Measurements from ENCODE around the gene ZNF169.

The ZNF169 gene

DNA sequence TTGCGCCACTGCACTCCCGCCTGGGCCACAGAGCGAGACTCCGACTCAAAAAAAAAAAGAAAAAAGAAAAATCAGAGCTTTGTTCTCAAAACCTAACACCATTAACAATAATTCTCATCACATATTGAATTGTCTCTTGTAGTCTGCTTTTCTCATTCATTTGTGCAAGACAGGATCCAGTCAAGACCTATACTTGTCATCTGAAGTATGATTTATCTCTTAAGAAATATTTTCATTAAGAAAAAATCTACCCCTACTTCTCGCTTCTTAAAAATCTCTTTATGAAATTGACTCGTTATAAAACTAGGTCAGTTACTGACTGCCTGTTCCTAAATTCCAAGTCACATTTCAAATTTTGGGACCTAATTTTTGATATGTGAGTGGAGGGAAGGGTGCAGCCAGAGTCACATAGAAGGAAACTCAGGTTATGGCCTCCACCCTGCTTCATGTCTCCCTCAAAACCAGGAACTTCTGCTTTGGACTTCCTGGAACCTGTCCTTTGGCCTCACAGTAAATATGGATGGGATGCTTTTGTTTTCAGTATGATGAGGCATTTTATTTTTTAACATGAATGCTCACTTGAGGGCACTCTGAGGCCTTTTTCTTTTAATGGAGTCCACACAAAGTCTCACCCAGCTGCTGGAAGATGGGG, 18.9 kb downstream of the ZNF169 start:
- WGBS (ENCODE audit: extremely low coverage, insufficient coverage, low lambda C conversion rate), result 100% methylated on average over 2 of the region's 6 CpGs
- H3K27ac ChIP-seq (ENCODE audit: low read depth, low read length), result no peak overlapping the region
- peaks cover 2% of the 10 kb centered on the region for H3K4me1 ChIP-seq (ENCODE audit: control insufficient read depth, low read depth, low read length)

DNA sequence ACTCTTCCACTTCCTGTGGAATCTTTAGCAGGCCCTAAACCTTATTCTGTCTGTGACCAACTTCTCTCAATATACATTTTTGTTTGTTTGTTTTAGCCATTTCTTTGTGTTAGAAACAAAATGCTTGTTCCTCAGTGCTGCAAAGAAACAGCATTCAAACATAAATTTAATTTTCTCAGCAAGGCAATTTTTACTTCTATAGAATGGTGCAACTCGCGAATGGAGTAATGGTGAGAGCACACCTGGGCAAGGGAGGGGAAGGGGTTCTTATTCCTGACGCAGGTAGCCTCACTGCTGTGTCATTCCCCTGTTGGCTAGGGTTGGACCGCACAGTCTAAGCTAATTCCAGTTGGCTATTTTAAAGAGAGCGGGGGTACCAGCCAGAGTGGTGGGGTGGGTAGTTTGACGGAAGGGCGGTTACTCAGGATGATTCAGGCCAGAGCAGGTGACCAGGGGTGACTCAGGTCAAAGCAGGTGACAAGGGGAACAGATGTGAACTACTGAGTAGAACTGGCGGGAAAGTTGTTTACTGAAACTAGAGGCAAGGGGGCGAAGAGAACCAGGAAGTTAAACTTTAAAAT, 21.4 kb downstream of the ZNF169 start:
- H3K27me3 ChIP-seq (ENCODE audit: insufficient read depth, low read length, poor library complexity), result no peaks in the 10 kb centered on the region
- no peak overlapping the region for H3K56ac ChIP-seq (ENCODE audit: low read length)
- no peak overlapping the region for H3K23ac ChIP-seq (ENCODE audit: low read length)
- H3K79me2 ChIP-seq (ENCODE audit: control insufficient read depth, insufficient read depth, low read length), result no peaks in the 10 kb centered on the region
- no peak overlapping the region for H4K8ac ChIP-seq (ENCODE audit: low read depth, low read length)
- H2BK5ac ChIP-seq (ENCODE audit: low read length), result no peak overlapping the region
- no peak overlapping the region for H2BK120ac ChIP-seq (ENCODE audit: low read depth, low read length)
- no peak overlapping the region for H3K27ac ChIP-seq (ENCODE audit: low read depth, low read length)
- peaks cover 2% of the 10 kb centered on the region for H3K4me1 ChIP-seq (ENCODE audit: control insufficient read depth, low read depth, low read length)
- H4K5ac ChIP-seq (ENCODE audit: low read length), result no peak overlapping the region
- H3K36me3 ChIP-seq (ENCODE audit: control insufficient read depth, insufficient read depth, low read length), result peaks cover 1% of the 10 kb centered on the region
- no peak overlapping the region for H2BK15ac ChIP-seq (replicated peaks; ENCODE audit: low read depth)
- no peak overlapping the region for H3K4ac ChIP-seq (ENCODE audit: low read depth, low read length)
- no peak for DNase-seq
- H3K4me3 ChIP-seq (ENCODE audit: low read length), result no peak overlapping the region
- H3K9ac ChIP-seq (ENCODE audit: low read length), result no peak overlapping the region
- WGBS (ENCODE audit: extremely low coverage, insufficient coverage, low lambda C conversion rate), result no CpG with 5 or more reads among the region's 9 CpGs
- H2AK5ac ChIP-seq (ENCODE audit: low read length), result no peak overlapping the region
- no peak overlapping the region for H3K4me2 ChIP-seq (ENCODE audit: low read length)
- no peak overlapping the region for H3K18ac ChIP-seq (ENCODE audit: low read length)
- no peaks in the 10 kb centered on the region for H3K79me1 ChIP-seq (ENCODE audit: low read length)

More for the DNA sequence above, 18.9 kb downstream of the ZNF169 start:
- Histone ChIP-seq H3K27me3 (ENCODE audit: insufficient read depth, low read length, poor library complexity) (no peaks in the 10 kb centered on the region), H3K36me3 (ENCODE audit: control insufficient read depth, insufficient read depth, low read length) (peaks cover 1% of the 10 kb centered on the region), H3K79me2 (ENCODE audit: control insufficient read depth, insufficient read depth, low read length) (no peaks in the 10 kb centered on the region), H4K8ac (ENCODE audit: low read depth, low read length) (no peak overlapping the region), H3K4ac (ENCODE audit: low read depth, low read length) (no peak overlapping the region), H2BK5ac (ENCODE audit: low read length) (no peak overlapping the region), H2AK5ac (ENCODE audit: low read length) (no peak overlapping the region), H3K18ac (ENCODE audit: low read length) (no peak overlapping the region), H3K79me1 (ENCODE audit: low read length) (peaks cover 2% of the 10 kb centered on the region), H3K4me2 (ENCODE audit: low read length) (no peak overlapping the region), H3K56ac (ENCODE audit: low read length) (no peak overlapping the region), H4K5ac (ENCODE audit: low read length) (no peak overlapping the region), H2BK15ac (replicated peaks; ENCODE audit: low read depth) (no peak overlapping the region), H3K23ac (ENCODE audit: low read length) (no peak overlapping the region), H2BK120ac (ENCODE audit: low read depth, low read length) (no peak overlapping the region), H3K9ac (ENCODE audit: low read length) (no peak overlapping the region), H3K4me3 (ENCODE audit: low read length) (no peak overlapping the region)
- no peak for DNase-seq

DNA sequence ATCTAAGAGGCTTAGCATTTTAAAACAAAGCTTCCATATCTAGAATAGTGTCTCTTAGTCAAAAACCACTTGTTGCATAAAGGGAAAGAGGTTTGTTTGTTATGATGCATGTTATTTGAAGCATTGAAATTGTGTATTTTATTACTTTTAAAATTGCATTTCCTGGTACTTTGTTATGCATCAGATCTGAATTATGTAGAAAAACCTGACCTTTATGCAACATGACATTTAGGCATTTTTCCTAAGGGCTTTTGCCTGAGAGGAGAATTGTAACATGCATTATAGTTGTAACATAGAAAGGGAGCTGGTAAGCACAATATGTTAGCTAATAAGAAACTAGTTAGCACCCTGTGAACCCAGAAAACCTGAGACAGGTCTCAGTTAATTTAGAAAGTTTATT, 22.0 kb downstream of the ZNF169 start:
- H3K4me1 ChIP-seq (ENCODE audit: control insufficient read depth, low read depth, low read length), result peaks cover 2% of the 10 kb centered on the region
- H3K9ac ChIP-seq (ENCODE audit: low read length), result no peak overlapping the region
- DNase-seq, result no peak
- no peak overlapping the region for H3K4ac ChIP-seq (ENCODE audit: low read depth, low read length)
- H2BK5ac ChIP-seq (ENCODE audit: low read length), result no peak overlapping the region
- H3K4me3 ChIP-seq (ENCODE audit: low read length), result no peak overlapping the region
- H3K79me1 ChIP-seq (ENCODE audit: low read length), result no peaks in the 10 kb centered on the region
- H3K27me3 ChIP-seq (ENCODE audit: insufficient read depth, low read length, poor library complexity), result no peaks in the 10 kb centered on the region
- no peak overlapping the region for H2BK120ac ChIP-seq (ENCODE audit: low read depth, low read length)
- no peak overlapping the region for H4K8ac ChIP-seq (ENCODE audit: low read depth, low read length)
- no peak overlapping the region for H3K56ac ChIP-seq (ENCODE audit: low read length)
- no peak overlapping the region for H3K23ac ChIP-seq (ENCODE audit: low read length)
- H3K27ac ChIP-seq (ENCODE audit: low read depth, low read length), result no peak overlapping the region
- no peak overlapping the region for H2AK5ac ChIP-seq (ENCODE audit: low read length)
- H2BK15ac ChIP-seq (replicated peaks; ENCODE audit: low read depth), result no peak overlapping the region
- peaks cover 1% of the 10 kb centered on the region for H3K36me3 ChIP-seq (ENCODE audit: control insufficient read depth, insufficient read depth, low read length)
- H3K18ac ChIP-seq (ENCODE audit: low read length), result no peak overlapping the region
- no peaks in the 10 kb centered on the region for H3K79me2 ChIP-seq (ENCODE audit: control insufficient read depth, insufficient read depth, low read length)
- no peak overlapping the region for H3K4me2 ChIP-seq (ENCODE audit: low read length)
- H4K5ac ChIP-seq (ENCODE audit: low read length), result no peak overlapping the region

DNA sequence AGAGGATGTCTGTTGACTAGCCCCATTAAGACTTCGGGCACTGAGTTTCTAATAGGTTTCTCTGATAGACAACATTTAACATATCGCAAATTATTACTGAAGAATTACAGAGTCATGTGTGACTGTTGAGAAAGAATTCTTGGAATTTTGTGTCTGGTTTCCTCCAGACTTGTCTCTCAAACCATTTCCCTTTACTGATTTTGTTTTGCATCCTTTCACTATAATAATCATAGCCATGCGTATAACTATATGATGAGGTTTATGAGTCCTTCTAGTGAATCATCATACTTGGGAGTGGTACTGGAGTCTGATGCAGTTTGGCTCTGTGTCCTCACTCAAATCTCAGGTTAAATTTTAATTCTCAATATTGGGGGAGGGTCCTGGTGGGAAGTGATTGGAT, 27.0 kb downstream of the ZNF169 start:
- Histone ChIP-seq H3K27me3 (ENCODE audit: insufficient read depth, low read length, poor library complexity) (no peaks in the 10 kb centered on the region), H2BK5ac (ENCODE audit: low read length) (no peak overlapping the region), H2BK120ac (ENCODE audit: low read depth, low read length) (no peak overlapping the region)

DNA sequence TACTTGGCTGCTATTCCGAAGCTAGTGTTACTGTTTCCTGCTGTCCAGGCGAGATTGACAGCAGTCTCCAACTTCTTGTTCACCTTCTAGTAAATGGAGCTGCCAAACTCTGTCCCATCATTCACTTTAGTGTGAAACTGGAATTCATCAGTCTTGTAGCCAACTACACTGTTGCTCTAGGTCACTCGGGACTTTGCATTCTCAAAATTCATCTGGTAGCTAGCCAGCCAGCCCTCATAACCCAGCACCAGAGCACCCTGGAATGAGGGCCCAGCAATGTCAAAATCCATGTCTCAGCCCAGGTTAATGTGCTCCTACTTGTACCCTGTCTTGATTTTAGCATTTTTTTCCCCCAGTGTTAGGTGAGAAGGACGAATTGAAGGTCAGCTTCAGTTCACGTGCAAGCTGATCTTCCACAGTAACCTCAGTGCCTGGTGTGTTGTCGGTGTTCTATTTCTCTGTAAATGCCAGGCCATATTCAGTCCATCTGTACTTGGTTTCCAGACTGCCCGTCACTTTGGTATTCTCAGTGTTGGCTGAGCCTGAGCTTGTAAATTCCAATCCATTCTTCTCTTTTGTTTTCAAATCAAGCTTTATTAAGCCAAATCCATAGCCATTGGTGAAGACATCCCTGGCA, 28.9 kb downstream of the ZNF169 start:
- Histone ChIP-seq H3K79me1 (ENCODE audit: low read length) (no peaks in the 10 kb centered on the region), H3K4me1 (ENCODE audit: control insufficient read depth, low read depth, low read length) (no peaks in the 10 kb centered on the region), H3K36me3 (ENCODE audit: control insufficient read depth, insufficient read depth, low read length) (no peaks in the 10 kb centered on the region), H2BK120ac (ENCODE audit: low read depth, low read length) (no peak overlapping the region), H3K4ac (ENCODE audit: low read depth, low read length) (no peak overlapping the region), H3K4me2 (ENCODE audit: low read length) (no peak overlapping the region), H2AK5ac (ENCODE audit: low read length) (no peak overlapping the region), H3K9ac (ENCODE audit: low read length) (no peak overlapping the region), H2BK5ac (ENCODE audit: low read length) (no peak overlapping the region), H4K5ac (ENCODE audit: low read length) (no peak overlapping the region), H3K4me3 (ENCODE audit: low read length) (no peak overlapping the region), H3K56ac (ENCODE audit: low read length) (no peak overlapping the region), H3K23ac (ENCODE audit: low read length) (no peak overlapping the region), H3K27me3 (ENCODE audit: insufficient read depth, low read length, poor library complexity) (no peaks in the 10 kb centered on the region), H4K8ac (ENCODE audit: low read depth, low read length) (no peak overlapping the region), H3K79me2 (ENCODE audit: control insufficient read depth, insufficient read depth, low read length) (no peaks in the 10 kb centered on the region), H2BK15ac (replicated peaks; ENCODE audit: low read depth) (no peak overlapping the region), H3K18ac (ENCODE audit: low read length) (no peak overlapping the region), H3K27ac (ENCODE audit: low read depth, low read length) (no peak overlapping the region)
- WGBS (ENCODE audit: extremely low coverage, insufficient coverage, low lambda C conversion rate), result no CpG with 5 or more reads among the region's 7 CpGs
- no peak for DNase-seq

More for the DNA sequence above, 27.0 kb downstream of the ZNF169 start:
- no peak overlapping the region for H2AK5ac ChIP-seq (ENCODE audit: low read length)
- H3K18ac ChIP-seq (ENCODE audit: low read length), result no peak overlapping the region
- H4K5ac ChIP-seq (ENCODE audit: low read length), result no peak overlapping the region
- H3K23ac ChIP-seq (ENCODE audit: low read length), result no peak overlapping the region
- H3K4me2 ChIP-seq (ENCODE audit: low read length), result no peak overlapping the region
- H3K9ac ChIP-seq (ENCODE audit: low read length), result no peak overlapping the region
- H3K4ac ChIP-seq (ENCODE audit: low read depth, low read length), result no peak overlapping the region
- H3K79me1 ChIP-seq (ENCODE audit: low read length), result no peaks in the 10 kb centered on the region
- no peaks in the 10 kb centered on the region for H3K36me3 ChIP-seq (ENCODE audit: control insufficient read depth, insufficient read depth, low read length)
- H3K79me2 ChIP-seq (ENCODE audit: control insufficient read depth, insufficient read depth, low read length), result no peaks in the 10 kb centered on the region
- DNase-seq, result no peak
- no peak overlapping the region for H3K4me3 ChIP-seq (ENCODE audit: low read length)
- no peak overlapping the region for H3K56ac ChIP-seq (ENCODE audit: low read length)
- no peak overlapping the region for H2BK15ac ChIP-seq (replicated peaks; ENCODE audit: low read depth)
- H4K8ac ChIP-seq (ENCODE audit: low read depth, low read length), result no peak overlapping the region
- peaks cover 2% of the 10 kb centered on the region for H3K4me1 ChIP-seq (ENCODE audit: control insufficient read depth, low read depth, low read length)
- no CpG with 5 or more reads among the region's 3 CpGs for WGBS (ENCODE audit: extremely low coverage, insufficient coverage, low lambda C conversion rate)
- H3K27ac ChIP-seq (ENCODE audit: low read depth, low read length), result no peak overlapping the region

Data from mesendoderm (in vitro differentiated cells).